ENCODE measurements around the gene ZNRF3.
"Not testable (repeated sequence)": the region's sequence is repeated elsewhere in the genome, so short reads cannot be mapped to it uniquely, and the experiment has no call there.

Gene ZNRF3

DNA sequence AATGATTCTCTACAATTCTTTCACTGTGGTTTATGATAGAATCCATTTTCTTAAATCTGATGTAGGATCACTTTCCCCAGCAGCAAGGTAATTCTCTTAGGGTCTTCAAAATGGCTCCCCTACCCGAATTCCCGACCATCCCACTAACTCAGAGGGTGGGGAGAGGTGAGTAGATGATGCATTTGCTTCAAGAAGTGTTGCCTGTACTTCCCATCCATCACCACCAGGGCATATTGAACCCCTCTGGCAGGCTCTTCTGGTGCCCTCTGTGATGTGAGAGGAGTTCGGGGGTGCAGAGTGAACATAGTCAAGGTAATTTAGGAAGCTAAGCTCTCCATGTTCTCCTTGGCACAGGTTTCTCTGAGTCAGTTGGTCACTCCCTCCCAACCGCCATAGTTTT, 52.3 kb downstream of the ZNRF3 start:
- no peak for DNase-seq

DNA sequence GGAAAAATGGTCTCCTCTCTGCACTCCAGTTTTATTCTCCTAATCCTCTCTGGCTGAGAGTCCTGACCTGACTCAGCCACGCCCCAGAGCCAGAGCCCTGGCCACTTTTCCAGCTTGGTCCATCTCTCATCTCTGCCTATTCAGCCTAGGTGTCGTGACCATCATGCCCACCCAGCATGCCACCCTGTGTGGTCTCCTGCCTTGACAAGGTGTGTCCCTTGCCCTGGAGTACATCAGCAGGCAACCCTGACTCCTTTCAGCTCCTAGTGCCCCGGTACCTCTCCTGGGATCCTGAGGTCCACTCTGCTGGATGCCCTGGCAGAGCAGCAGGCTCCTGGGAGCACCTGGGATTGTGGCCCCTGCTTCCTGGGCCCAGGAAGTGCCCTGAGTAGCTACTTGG, 52.8 kb downstream of the ZNRF3 start:
- DNase-seq = no peak

DNA sequence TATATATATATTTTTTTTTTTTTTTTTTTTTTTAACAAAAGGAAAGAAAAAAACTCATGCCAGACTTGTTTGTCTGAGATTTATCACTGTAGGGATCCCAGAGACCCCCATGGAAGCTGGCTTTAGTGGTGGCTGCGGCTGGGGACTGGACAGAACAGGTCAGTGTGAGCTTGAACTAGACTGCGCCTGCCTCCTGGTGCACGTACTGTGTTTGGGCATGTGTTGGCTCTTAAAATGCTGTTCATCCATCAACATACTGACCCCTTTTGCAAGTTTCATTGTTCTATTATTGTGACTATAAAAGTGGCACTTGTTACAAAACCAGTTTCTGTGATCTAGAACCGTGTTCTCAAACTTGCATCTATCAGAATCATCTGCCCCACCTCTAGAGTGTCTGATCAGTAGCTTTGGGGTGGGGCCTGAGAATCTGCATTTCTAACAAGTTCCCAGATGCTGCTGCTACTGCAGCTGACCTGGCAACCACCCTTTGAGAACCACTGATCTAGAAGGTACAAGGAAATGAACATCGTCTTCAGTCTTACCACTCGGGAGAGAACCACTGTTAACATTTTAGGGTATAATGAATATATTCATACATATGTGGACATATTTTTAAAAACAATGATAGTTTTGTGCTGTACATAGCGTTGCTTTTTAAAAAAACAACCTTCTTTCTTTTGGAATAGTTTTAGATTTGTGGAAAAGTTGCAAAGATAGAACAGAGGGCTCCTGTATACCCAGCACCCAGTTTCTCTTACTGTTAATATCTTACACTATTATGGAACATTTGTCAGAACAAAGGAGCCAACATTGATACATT, 54.0 kb downstream of the ZNRF3 start:
- no peak for DNase-seq

DNA sequence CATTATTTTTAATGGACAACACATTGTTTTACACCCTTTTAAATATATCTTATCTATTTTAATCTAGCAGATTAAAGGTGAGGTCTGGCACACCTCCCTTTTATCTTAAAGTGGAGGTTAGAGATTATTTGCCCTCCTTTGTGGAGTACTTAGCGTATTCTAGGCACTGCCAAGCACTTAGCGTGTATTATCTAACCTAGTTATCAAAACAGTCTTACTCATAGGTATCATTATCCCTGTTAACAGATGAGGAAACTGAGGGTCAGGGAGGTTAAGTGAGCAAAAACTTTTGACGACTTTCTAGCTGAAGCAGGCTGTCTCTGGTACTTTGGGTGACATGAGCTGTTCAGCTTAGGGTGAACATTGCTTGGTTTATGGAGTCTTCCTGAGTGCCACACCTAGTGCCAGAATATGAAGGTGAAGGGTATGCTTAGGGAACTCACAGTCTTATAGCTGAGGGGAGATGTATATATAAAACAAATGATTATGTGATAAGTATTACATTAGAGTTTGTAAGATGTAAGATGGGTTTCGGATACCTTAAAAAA, 55.0 kb downstream of the ZNRF3 start:
- DNase-seq = no peak

DNA sequence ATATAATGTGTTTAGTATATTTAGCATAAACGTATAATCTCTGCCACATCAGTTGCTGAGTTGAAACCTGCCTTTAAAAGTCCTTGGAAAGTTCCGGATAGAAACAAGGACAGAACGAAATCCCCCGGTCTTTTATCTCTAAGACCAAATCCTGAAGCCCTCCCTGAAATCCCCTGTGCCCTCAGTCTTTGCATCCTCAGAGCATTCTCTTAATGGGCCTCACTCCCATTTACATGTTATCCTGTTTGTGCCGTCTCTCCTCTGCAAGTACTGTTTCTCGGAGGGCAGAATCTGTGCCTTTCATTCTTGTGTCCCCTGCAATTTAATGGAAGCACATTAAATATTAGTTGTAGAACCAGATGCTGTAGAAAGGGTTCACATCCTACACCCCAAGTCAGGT, 56.0 kb downstream of the ZNRF3 start:
- no peak for DNase-seq

GRCh38 chr22:28939932-28940331, 56.6 kb downstream of the ZNRF3 start:
- DNase-seq = no peak

- no peak for DNase-seq
Observed at GRCh38 chr22:28940441-28940840, 57.1 kb downstream of the ZNRF3 start.

- DNase-seq = no peak
Observed at GRCh38 chr22:28942333-28942732, 59.0 kb downstream of the ZNRF3 start.

- DNase-seq = no peak
Observed at GRCh38 chr22:28942801-28943500, 59.6 kb downstream of the ZNRF3 start.

DNA sequence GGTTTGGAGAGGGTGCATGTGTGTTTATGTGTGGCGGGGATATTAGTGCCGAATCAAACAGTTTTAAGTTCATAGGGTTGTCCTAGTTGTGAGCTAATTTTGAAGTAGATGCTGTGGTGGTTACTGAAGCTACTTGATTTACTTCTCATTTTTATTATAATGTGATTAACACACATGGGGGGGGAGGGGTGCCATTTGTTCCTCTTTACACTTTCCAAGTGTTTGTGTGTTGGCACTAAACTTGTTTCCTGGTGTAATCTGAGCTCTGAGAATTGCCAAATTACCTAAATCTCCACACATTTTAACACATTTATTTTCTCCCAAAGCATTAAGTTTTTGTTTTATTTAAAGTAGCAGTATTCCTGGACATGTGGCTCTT, 60.1 kb downstream of the ZNRF3 start:
- no peak for DNase-seq

- DNase-seq = no peak
Observed at GRCh38 chr22:28947125-28947524, 63.8 kb downstream of the ZNRF3 start.

GRCh38 chr22:28948424-28948823, 65.1 kb downstream of the ZNRF3 start:
- no peak for DNase-seq

DNA sequence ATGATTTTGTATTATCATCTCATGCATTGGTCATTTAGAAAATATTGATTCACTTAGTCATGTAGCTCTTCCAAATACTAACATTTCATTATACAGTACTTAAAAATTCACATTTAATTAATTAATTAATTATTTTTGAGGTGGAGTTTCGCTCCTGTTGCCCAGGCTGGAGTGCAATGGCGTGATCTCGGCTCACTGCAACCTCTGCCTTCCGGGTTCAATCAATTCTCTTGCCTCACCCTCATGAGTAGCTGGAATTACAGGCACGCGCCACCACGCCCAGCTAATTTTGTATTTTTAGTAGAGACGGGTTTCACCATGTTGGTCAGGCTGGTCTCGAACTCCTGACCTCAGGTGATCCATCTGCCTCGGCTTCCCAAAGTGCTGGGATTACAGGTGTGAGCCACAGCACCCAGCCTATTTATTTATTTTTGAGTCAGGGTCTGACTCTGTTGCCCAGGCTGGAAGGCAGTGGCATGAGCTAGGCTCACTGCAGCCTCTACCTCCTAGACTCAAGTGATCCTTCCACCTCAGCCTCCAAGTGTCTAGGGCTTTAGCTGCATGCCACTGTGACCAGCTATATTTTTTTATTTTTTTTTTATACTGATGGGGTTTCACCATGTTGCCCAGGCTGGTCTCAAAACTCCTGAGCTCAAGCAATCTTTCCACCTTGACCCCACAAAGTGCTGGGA, 65.6 kb downstream of the ZNRF3 start:
- not testable (repeated sequence) for DNase-seq

DNA sequence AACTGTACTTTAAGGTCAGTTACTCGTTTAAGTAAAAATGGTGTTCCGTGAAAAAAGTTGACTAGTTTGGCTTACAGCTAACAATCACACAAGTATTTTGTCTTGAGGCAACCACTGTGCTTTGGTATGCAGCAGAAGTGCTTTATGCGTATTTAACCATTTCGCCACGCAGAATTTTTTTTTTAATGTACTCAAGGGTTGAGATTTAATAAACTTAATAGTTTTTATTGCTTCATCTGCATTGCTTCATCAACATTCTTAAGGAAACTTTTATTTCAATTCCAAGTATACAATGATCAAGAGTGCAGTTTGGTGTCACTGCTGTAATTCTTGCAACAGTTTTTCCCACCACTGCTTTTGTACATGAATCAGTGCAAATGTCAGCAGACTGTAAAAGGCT, 66.4 kb downstream of the ZNRF3 start:
- DNase-seq = no peak

DNA sequence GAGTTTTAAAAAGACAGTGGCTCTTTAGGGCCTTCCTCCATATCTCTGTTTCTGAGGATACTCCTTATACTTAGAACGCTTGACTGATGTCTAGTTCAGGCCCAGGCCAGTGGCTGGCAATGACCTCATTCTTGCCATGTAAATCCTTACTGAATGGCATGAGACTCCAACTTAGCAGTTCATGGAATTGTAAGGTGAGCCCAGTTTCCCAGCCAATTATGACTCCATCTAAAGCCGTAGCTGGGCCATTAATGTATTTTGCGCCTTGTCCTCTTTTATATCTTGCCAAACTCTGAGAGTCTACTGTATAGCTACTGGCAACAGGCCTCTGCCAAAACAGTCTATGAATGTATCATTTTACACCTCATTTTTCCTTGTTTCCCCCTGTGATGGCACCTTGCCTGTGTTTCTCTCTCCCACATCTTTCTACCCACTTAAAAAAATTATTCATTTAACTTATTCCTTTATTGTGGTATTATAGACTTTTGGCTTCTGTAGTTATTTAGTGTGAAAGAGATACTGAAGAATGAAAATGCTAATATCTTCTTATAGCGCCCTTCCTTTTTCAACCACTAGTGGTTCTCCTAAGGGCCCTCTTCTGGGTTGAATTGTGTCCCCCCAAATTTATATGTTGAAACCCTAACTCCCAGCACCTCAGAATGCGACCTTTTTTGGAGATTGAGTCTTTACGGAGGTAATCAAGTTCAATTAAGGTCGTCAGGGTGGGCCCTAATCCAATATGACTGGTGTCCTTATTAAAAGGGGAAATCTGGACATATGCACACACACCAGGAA, 67.4 kb downstream of the ZNRF3 start:
- DNase-seq = no peak

- no peak for DNase-seq
Observed at GRCh38 chr22:28951530-28951929, 68.2 kb downstream of the ZNRF3 start.

- DNase-seq = no peak
Observed at GRCh38 chr22:28951969-28952521, 68.7 kb downstream of the ZNRF3 start.

GRCh38 chr22:28952857-28953256, 69.5 kb downstream of the ZNRF3 start:
- no peak for DNase-seq

DNA sequence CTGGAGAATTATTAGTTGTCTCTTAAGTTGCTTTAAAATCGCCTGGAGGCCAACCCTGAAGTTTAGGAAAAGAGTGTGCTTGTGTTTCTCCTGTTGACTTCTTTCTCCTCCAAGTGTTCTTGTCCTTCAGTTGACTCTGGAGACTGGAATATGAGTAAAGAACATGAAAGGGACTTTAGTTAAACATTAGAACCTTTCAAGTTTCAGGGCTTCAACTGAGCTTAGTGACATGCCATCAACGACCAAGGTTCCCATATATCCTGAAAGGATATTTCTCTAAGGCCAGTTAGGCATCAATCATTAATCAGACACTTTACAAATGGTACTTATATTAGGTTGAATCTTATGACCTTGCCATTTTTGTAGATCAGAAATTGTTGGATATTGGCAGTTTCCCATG, 70.0 kb downstream of the ZNRF3 start:
- no peak for DNase-seq

- DNase-seq = no peak
Observed at GRCh38 chr22:28953976-28954880, 70.9 kb downstream of the ZNRF3 start.

DNA sequence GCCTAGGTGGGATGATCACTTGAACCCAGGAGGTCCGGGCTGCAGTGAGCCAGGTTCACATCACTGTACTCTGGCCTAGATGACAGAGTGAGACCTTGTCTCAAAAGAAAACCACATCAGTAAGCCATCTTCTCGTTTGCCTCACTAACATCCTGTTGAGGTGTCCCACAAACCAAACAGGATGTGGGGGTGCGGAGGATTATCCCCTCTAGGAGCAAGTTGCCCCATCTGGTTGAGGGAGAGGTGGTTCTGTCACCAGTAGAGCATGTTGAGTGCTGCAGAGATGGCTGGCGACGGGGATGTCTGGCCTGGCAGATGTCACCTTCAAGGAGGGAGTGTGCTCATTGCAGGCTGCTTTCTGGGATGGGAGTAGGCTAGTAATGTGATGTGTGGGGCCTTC, 72.4 kb downstream of the ZNRF3 start:
- no peak for DNase-seq

All from EL (cell line).